NCI-H82 (cell line): Measurements from ENCODE around the gene KDM6A.
"Not testable (repeated sequence)": the region's sequence is repeated elsewhere in the genome, so short reads cannot be mapped to it uniquely, and the experiment has no call there.

Experiments used
- DNase-seq: peaks from one replicate; lab custom pipeline; 2025; lab: John Stamatoyannopoulos, UW

The KDM6A gene

GRCh38 chrX:45083314-45083713, 210.3 kb downstream of the KDM6A start:
- DNase-seq = no peak

GRCh38 chrX:45110494-45110893, 237.5 kb downstream of the KDM6A start:
- no peak for DNase-seq

DNA sequence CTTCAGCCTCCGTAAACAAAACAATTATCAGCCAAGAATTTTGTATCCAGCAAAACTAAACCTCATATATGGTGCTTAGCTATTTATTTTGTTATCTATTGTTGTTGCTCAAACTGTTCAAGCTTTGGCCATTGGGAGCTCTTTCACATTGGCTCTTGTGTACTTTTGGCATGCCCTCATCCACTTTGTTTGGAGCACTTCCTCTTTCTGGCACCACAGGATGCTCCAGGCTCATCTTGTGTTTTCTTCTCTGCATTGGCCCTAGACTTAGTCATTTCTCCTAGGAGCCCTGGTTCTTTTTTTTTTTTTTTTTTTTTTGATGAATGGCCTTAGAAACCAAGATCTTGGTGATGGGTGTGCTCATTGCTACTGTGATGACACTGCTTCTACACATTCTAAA, 253.2 kb downstream of the KDM6A start:
- DNase-seq = no peak

- no peak for DNase-seq
Measured at GRCh38 chrX:45128896-45129454, 256.0 kb downstream of the KDM6A start.

DNA sequence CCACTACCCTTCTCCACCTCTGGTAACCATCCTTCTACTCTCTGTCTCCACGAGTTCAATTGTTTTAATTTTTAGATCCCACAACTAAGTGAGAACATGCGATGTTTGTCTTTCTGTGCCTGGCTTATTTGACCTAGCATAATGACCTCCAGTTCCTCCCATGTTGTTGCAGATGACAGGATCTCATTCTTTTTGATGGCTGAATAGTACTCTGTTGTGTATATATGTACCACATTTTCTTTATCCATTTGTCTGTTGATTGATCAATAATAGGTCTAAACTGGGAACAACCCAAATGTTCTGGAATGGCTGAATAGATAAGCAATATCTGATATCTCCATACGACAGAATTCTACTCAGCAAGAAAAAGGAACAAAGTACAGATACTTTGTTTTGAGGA, 260.5 kb downstream of the KDM6A start:
- no peak for DNase-seq

- no peak for DNase-seq
Measured at GRCh38 chrX:45134315-45134731, 261.3 kb downstream of the KDM6A start.

DNA sequence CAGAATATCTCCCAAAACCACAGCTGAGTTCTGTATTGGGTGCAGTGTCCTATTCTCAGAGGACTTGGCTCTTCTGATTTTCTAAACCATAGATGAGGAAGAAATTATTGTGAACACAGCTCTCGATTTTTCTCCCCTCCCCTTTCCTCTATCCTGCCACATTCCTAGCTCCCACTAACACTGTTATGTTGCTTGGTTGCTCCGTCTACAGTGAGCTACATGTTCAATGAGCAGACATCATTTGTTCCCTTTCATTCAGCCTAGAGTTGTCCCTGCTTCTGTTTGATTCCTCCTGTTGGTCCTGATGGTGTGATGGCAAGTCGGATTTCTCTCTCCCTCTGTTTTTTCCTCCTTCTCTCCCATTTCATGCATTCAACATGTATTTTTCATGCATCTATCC, 261.8 kb downstream of the KDM6A start:
- no peak for DNase-seq

GRCh38 chrX:45135391-45136075, 262.5 kb downstream of the KDM6A start:
- DNase-seq = not testable (repeated sequence)

GRCh38 chrX:45137531-45137930, 264.5 kb downstream of the KDM6A start:
- no peak for DNase-seq

DNA sequence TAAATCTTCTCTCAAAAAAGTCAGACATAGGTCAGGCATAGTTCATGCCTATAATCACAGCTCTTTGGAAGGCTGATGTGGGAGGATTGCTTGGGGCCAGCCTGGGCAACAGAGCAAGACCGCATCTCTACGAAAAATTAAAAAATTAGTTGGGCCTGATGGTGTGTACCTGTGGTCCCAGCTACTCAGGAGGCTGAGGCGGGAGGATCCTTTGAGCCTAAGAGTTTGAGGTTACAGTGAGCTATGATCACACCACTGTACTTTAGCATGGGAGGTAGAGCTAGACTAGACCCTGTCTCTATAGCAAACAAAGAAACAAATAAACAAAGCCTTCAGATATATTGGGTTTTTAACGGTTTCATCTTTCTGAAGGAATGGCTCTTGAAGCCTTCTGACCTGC, 265.5 kb downstream of the KDM6A start:
- DNase-seq = no peak

DNA sequence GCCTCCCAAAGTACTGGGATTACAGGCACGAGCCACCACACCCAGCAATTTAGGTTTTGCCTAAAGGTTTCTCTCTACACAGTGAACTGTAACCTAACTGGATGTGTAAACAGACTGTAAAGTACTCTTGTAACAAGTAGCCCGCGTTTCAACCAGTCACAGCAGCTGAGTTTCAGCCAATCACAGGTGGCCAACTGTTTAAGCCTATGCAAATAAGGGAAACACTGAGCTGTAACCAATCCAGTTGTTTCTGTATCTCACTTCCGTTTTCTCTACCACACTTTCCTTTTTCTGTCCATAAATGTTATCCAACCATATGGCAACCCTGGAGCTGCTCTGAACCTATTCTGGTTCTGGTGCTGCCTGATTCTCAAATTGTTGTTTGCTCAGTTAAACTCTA, 267.8 kb downstream of the KDM6A start:
- DNase-seq = no peak

- DNase-seq = no peak
Measured at GRCh38 chrX:45142185-45142584, 269.2 kb downstream of the KDM6A start.

- no peak for DNase-seq
Measured at GRCh38 chrX:45143455-45143854, 270.5 kb downstream of the KDM6A start.

DNA sequence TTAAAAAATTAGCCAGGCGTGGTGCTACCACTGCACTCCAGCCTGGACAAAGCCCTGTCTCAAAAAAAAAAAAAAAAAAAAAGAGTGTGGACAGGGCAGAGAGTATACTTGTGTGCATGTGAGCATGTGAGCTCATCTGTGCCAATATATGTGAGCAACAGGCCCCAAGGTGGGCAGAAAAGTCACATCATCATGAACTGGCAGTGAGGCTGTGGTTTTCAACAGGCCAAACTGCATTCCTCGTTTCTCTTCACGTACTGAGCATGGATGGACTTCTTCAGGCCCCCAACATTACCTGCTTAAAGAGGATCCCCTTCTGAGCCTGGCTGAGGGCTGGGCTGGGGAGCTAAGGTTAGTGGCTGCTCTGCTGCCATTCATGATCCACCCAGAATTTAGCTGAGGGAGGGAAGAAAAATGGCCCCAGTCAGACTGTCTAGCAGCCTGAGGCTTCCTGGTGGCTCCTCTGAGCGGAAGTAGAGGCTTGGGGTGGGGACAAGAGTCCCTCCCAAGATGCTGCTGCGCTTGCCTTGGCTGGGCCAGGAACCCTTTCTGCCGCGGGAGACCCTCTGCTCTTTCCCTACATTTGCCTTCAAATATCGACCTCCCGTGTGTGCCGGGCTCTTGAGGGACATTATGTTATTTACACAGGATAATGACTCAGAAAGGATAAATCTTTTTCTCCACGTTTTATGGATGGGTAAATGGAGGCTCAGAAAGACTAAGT, 272.7 kb downstream of the KDM6A start:
- no peak for DNase-seq

DNA sequence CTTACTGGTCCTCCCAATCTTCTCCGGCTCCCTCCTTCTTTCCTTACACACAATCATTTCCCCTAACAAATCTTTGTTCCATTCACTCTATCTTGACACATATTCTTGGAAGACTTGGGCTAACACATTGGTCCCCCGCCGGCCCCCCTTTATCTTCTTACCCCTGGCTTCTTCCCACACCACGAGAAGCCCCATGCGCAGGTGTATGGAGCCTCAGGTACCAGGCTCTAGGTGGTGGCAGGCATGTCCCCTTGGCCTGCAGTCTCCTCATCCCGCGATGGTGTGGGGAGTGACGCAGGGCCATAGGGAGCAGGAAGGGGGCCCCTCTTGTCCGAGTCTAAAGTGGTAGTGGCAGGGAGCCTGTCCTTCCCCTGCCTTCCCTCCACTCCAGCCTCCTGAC, 277.8 kb downstream of the KDM6A start:
- no peak for DNase-seq

GRCh38 chrX:45154033-45154360, 281.0 kb downstream of the KDM6A start:
- DNase-seq = no peak

GRCh38 chrX:45154462-45154861, 281.5 kb downstream of the KDM6A start:
- DNase-seq = no peak

DNA sequence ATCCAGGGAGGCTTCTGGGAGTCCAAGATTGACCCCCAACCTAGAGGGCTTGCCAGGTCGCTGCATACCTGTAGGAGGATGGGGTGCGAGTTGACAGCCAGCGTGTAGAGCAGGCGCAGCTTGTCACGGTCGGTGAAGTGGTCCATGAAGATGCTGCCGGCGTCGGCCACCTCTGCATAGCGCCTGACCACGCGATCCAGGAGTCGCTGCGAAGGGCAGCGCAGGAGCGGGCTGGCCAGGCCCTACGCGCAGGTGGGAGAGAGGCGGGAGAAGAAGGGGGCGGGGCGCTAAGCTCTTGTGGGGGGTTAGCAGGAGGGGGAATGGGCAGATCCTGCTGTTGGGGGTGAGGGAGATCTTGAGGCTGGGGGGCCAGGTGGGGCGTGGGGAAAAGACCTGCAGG, 284.7 kb downstream of the KDM6A start:
- DNase-seq = no peak
